Measurements from ENCODE around the gene NISCH.
A peak's percentile ranks its signal among the peaks of the same experiment; 100 is the strongest.

NISCH gene

GRCh38 chr3:52492059-52492458, 36.7 kb downstream of the NISCH start:
- no peak for DNase-seq (ENCODE audit: low read depth)
- no peak overlapping the region for H3K4me3 ChIP-seq (ENCODE audit: low read depth, low read length)
- TF ChIP-seq, protein P1, sequence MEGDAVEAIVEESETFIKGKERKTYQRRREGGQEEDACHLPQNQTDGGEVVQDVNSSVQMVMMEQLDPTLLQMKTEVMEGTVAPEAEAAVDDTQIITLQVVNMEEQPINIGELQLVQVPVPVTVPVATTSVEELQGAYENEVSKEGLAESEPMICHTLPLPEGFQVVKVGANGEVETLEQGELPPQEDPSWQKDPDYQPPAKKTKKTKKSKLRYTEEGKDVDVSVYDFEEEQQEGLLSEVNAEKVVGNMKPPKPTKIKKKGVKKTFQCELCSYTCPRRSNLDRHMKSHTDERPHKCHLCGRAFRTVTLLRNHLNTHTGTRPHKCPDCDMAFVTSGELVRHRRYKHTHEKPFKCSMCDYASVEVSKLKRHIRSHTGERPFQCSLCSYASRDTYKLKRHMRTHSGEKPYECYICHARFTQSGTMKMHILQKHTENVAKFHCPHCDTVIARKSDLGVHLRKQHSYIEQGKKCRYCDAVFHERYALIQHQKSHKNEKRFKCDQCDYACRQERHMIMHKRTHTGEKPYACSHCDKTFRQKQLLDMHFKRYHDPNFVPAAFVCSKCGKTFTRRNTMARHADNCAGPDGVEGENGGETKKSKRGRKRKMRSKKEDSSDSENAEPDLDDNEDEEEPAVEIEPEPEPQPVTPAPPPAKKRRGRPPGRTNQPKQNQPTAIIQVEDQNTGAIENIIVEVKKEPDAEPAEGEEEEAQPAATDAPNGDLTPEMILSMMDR (conservative IDR thresholded peaks at IDR 0.05; ENCODE audit: low read depth, low read length) = no peak

- no peak overlapping the region for H3K4me3 ChIP-seq (ENCODE audit: low read depth, low read length)
- DNase-seq (ENCODE audit: low read depth) = no peak
- TF ChIP-seq, protein P1 (conservative IDR thresholded peaks at IDR 0.05; ENCODE audit: low read depth, low read length) = no peak
Observed at GRCh38 chr3:52493232-52494017, 38.0 kb downstream of the NISCH start.

DNA sequence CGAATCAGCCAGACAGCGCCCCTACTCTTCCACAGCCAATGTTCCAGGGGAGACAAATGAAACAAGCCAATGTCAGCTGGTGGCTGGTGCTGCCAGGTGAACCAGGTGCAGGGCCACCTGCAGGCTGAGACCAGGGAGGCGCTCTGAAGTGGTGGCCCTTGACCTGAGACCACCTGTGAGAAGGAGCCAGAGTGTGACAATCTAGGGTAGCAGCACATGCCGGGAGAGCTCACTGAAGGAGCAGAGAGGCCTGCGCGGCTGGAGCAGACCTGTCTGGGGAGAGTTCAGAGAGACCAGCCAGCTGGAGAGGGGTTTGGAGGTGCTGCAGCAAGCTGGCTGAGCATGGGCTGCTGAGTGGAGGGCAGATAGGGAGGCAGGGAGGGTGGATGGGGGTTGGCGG, 39.0 kb downstream of the NISCH start:
- DNase-seq (ENCODE audit: low read depth) = no peak
- TF ChIP-seq, protein P1 (conservative IDR thresholded peaks at IDR 0.05; ENCODE audit: low read depth, low read length) = no peak
- H3K4me3 ChIP-seq (ENCODE audit: low read depth, low read length) = no peak overlapping the region

- DNase-seq (ENCODE audit: low read depth) = peak; percentile 17
- H3K4me3 ChIP-seq (ENCODE audit: low read depth, low read length) = no peak within 1 kb of the TSS
- TF ChIP-seq, protein P1 (conservative IDR thresholded peaks at IDR 0.05; ENCODE audit: low read depth, low read length) = no peak
Observed at GRCh38 chr3:52494886-52495495, 39.6 kb downstream of the NISCH start, which contains the start of gene STAB1. Gene STAB1, plus strand, starts transcription at chr3:52495338. Its CDS starts 76 bp downstream, at chr3:52495414.

DNA sequence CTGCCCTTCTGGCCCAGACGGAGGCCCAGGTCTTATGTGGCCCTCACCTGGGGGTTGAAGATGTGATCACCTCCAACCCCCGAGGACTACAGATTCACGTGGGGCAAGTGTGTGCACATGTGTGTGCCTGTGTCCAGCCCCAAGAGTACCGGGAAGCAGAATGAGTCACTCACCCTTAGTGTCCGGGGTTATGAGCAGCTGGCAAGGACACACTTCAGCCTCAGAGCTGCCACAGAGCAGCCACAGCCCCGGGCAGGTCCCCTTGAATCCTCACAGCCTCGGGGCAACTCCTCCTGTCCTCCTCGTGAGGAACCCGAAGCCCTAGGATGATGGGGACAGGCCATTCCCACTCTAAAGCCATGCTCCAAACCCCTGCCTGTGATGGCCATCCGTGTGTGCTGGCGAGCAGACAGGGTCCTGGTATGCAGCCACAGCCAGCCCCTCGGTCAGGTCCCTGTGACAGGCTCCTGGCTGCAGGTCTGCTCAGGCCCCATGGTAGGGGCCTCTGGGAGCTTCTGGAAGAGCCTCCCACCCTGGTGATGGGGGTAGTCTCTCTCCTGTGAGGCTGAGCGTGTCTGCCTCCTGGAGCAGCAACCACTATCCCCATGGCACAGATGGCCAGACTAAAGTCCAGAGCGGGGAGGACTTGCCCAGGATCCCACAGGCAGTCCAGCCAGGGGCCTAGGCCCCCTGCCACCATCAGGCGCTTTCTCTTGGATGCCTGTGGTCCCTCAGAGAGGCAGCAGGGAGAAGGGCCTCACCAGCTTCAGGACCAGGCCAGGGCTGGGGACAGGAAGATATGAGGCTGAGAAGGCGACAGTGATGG, 40.6 kb downstream of the NISCH start:
- H3K4me3 ChIP-seq (ENCODE audit: low read depth, low read length) = no peak overlapping the region
- peak; percentile 58 for DNase-seq (ENCODE audit: low read depth)
- TF ChIP-seq, protein P1 (conservative IDR thresholded peaks at IDR 0.05; ENCODE audit: low read depth, low read length) = no peak

- H3K4me3 ChIP-seq (ENCODE audit: low read depth, low read length) = no peak overlapping the region
- DNase-seq (ENCODE audit: low read depth) = peak; percentile 87
- TF ChIP-seq, protein P1 (conservative IDR thresholded peaks at IDR 0.05; ENCODE audit: low read depth, low read length) = no peak
Observed at GRCh38 chr3:52498137-52499054, 43.0 kb downstream of the NISCH start.

Data from choroid plexus epithelial cell (primary cell).